Ovary (tissue), 3 donors: ENCODE data around the gene NUDT22.

Experiments used
- EP300 ChIP-seq: sonication (generic); formaldehyde crosslinking; IDR thresholded peaks from one replicate; pipeline ENCODE4 v1.6.1; 2017; ENCODE audit warnings: antibody characterized with exemption
- TF ChIP-seq, protein P1 (sequence below), 3 donors: fragments of 450-650 bp in 2 of 3; fragments of 200-600 bp in 1 of 3; IDR thresholded peaks; one replicate each; pipeline versions ENCODE4 v1.5.1 to v1.8.0; 2016 to 2022; ENCODE audit warnings: antibody characterized with exemption in 3 of 3, mild to moderate bottlenecking in 1 of 3
- donor health status: DM: no; HTN: no; CAD: no.

GRCh38 chr11:64225608-64226506 is at the start of gene NUDT22, which contains the start of gene TRPT1:
- TF ChIP-seq, protein P1, sequence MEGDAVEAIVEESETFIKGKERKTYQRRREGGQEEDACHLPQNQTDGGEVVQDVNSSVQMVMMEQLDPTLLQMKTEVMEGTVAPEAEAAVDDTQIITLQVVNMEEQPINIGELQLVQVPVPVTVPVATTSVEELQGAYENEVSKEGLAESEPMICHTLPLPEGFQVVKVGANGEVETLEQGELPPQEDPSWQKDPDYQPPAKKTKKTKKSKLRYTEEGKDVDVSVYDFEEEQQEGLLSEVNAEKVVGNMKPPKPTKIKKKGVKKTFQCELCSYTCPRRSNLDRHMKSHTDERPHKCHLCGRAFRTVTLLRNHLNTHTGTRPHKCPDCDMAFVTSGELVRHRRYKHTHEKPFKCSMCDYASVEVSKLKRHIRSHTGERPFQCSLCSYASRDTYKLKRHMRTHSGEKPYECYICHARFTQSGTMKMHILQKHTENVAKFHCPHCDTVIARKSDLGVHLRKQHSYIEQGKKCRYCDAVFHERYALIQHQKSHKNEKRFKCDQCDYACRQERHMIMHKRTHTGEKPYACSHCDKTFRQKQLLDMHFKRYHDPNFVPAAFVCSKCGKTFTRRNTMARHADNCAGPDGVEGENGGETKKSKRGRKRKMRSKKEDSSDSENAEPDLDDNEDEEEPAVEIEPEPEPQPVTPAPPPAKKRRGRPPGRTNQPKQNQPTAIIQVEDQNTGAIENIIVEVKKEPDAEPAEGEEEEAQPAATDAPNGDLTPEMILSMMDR (IDR thresholded peaks at IDR 0.05): peak in 2 of 3 donors; percentile 10 to 16
- no peak for TF ChIP-seq EP300
